GM10248 (cell line): ENCODE measurements around the gene BCAS1.

Source experiments
- CTCF ChIA-PET: fragments of 300-600 bp; sonication (Branson Sonifier 250); formaldehyde crosslinking; extraction: SDS; loops from one replicate; lab custom pipeline; 2021; ENCODE audit warnings: antibody characterized with exemption; lab: Yijun Ruan, JAX
- POLR2A ChIA-PET: fragments of 350-650 bp; sonication (Branson Sonifier 250); formaldehyde crosslinking; extraction: SDS; loops from one replicate; lab custom pipeline; 2020; ENCODE audit warnings: antibody characterized with exemption; lab: Yijun Ruan, JAX
- DNase-seq: peaks from one replicate; pipeline ENCODE4 v3.0.0; 2012; ENCODE audit errors: extremely low spot score
- TF ChIP-seq, protein P1 (sequence below): IDR thresholded peaks from 2 replicates; pipeline ENCODE4 v1.5.1; 2012; ENCODE audit warnings: mild to moderate bottlenecking, low read depth; ENCODE audit errors: extremely low read depth, missing control alignments, control extremely low read depth

The BCAS1 gene

DNA sequence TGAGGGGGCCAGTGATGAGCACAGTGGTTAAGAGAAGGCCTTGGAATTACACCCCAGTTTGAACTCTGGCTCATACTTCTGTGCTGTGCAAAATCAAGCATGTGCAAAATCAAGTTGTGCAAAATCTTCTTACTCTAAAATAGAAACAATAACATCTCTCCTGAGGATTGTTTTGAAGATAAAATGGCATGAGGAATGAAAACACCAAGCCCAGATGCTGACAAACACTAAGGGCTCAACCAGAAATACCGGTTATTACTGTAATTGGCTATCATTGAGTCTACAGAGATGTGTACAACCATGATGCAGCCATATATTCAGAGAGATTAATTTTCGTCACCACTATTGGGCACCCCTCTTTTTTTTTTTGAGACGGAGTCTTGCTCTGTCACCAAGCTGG is 5.9 kb upstream of the BCAS1 start:
- TF ChIP-seq, protein P1, sequence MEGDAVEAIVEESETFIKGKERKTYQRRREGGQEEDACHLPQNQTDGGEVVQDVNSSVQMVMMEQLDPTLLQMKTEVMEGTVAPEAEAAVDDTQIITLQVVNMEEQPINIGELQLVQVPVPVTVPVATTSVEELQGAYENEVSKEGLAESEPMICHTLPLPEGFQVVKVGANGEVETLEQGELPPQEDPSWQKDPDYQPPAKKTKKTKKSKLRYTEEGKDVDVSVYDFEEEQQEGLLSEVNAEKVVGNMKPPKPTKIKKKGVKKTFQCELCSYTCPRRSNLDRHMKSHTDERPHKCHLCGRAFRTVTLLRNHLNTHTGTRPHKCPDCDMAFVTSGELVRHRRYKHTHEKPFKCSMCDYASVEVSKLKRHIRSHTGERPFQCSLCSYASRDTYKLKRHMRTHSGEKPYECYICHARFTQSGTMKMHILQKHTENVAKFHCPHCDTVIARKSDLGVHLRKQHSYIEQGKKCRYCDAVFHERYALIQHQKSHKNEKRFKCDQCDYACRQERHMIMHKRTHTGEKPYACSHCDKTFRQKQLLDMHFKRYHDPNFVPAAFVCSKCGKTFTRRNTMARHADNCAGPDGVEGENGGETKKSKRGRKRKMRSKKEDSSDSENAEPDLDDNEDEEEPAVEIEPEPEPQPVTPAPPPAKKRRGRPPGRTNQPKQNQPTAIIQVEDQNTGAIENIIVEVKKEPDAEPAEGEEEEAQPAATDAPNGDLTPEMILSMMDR = no peak
- CTCF ChIA-PET = interaction anchor here (1.6 kb wide), 1 partner anchor 10 kb away, joined by 3 read pairs; no protein-coding TSS in a partner anchor
- no peak for DNase-seq
- POLR2A ChIA-PET = no interaction called here

DNA sequence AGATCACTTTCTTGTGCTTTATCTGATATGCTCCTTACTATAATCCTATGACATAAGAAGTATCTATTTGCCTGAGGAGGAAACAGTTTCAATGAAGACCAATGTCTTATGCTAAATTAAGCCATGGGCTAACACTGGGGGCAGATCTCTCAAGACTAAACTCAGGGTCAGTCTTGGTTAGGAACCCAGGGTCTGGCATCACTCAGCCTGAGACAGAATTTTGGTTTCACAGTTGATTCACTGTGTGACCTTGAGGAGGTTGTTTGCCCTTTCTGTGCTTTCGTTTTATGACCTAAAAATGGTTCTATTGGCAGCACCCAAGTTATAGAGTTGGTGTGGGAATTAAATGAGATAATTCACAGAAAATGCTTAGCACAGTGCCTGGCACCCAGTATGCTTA is 4.9 kb upstream of the BCAS1 start:
- POLR2A ChIA-PET = no interaction called here
- CTCF ChIA-PET = interaction anchor here (3.0 kb wide), 1 partner anchor 11 kb away, joined by 13 read pairs; no protein-coding TSS in a partner anchor
- TF ChIP-seq, protein P1 = no peak
- no peak for DNase-seq

- TF ChIP-seq, protein P1 = no peak
- DNase-seq = no peak
- POLR2A ChIA-PET = no interaction called here
- CTCF ChIA-PET = interaction anchor here (1.5 to 3.0 kb wide), 3 partner anchors 11 to 126 kb away, joined by 3 to 13 read pairs (median 4); no protein-coding TSS in a partner anchor
These were observed 4.1 kb upstream of the BCAS1 start for GRCh38 chr20:54074511-54074910.

DNA sequence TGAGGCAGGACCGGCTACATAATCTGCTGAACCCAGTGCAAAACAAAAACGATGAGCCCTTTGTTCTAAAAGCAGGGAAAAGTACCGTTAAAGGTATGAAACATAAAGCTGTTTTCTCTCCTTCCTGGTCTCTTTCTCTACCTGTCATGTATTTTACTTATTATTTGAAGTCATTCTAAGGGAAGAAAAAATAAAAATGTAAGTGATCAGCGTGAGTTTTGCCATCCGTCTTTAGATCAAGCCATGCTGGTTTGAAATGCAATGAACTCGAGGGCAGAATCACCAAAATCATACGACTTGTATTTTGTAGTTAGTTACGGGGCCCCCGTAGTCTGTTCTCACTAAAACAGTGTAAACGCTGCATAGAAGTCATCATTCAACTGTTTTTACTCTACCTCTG is 2.9 kb upstream of the BCAS1 start:
- TF ChIP-seq, protein P1 = no peak
- POLR2A ChIA-PET = no interaction called here
- no peak for DNase-seq
- CTCF ChIA-PET = interaction anchor here (1.4 to 3.0 kb wide), 4 partner anchors 9 to 128 kb away, joined by 3 to 13 read pairs (median 4); no protein-coding TSS in a partner anchor

DNA sequence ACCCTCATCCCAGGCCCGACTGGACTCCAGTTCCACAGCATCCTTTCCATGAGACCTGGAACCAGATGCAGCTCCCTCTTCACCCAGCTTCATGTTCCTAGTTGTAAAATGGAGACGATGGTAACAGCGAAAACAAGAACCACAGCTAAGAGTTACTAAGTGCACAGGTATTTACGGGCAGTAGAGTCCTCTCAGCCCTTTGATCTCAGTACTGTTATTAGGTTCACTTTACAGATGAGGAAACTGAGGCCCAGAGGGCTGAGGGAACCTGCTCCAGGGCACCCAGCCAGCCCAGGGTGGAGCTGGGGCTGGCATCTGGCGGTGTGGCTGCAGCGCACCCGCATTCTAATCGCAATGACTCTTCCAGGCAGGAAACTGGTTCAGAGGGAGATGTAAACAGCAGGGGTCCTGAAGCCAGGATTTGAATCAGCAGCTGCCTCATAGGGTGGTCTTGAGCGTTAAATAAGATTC is 858 bp downstream of the BCAS1 start:
- TF ChIP-seq, protein P1 = no peak
- ChIA-PET POLR2A (no interaction called here), CTCF (no interaction called here)
- DNase-seq = no peak

GRCh38 chr20:54068966-54069365 is 1.4 kb downstream of the BCAS1 start:
- POLR2A ChIA-PET = no interaction called here
- TF ChIP-seq, protein P1 = no peak
- CTCF ChIA-PET = interaction anchor here (1.4 kb wide), 1 partner anchor 500 kb away, joined by 3 read pairs; no protein-coding TSS in a partner anchor
- no peak for DNase-seq

DNA sequence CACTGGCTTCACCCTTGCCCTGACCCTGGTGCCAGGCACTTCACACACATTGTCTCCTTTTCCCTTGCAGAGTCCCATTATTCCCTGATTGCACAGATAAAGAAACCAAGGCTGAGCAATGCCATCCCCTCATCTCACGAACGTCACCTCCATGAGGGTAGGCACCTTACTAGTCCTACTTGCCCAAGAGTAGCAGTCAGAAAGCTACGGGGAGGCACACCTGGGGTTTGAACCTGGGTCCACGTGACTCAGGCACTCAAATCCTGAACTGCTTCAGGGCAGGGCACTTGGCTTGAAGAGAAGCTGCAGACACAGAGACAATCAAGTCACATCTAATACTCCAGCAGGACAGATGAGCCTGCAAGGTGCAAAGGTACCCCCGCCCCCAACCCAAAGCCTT is 1.9 kb downstream of the BCAS1 start:
- POLR2A ChIA-PET = no interaction called here
- no peak for DNase-seq
- TF ChIP-seq, protein P1 = no peak
- CTCF ChIA-PET = interaction anchor here (1.4 kb wide), 1 partner anchor 499 kb away, joined by 3 read pairs; no protein-coding TSS in a partner anchor
